Thyroid gland (tissue), 4 donors: ENCODE results near the gene TRANK1.

ENCODE experiments used
- POLR2A ChIP-seq, 2 donors: fragments of 450-650 bp; IDR thresholded peaks; one replicate each; pipeline ENCODE4 v1.6.1; 2017; ENCODE audit warnings: antibody characterized with exemption in 2 of 2, mild to moderate bottlenecking in 2 of 2, moderate library complexity in 1 of 2
- TF ChIP-seq, protein P1 (sequence below), 6 experiments: fragments of 200-600 bp in 3 of 6; fragments of 450-650 bp in 3 of 6; sonication (generic) in 3 of 6; IDR thresholded peaks; one replicate each; pipeline ENCODE4 v1.5.1; 2016 to 2019; ENCODE audit warnings: antibody characterized with exemption in 6 of 6, mild to moderate bottlenecking in 2 of 6, inconsistent platforms in 1 of 6, moderate library complexity in 1 of 6

DNA sequence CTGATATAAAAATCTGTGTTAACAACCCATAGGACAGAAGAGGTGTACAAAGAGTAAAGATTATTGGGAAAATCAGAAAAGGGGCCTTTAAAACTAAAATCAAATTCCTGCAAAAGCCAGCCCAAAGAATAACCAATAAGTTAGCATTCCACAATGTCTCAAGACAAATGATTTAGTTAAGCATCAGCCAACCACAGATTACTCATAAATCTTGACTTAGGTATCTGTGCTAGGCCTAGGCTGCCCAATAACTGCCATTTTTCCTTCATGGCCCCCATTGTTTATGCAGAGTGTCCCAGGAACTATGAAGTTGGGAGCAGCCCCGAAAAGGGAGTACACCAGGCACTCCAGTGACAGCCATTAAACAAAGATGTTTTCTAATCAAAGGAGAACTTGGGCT, 7.4 kb downstream of the TRANK1 start:
- TF ChIP-seq, protein P1, sequence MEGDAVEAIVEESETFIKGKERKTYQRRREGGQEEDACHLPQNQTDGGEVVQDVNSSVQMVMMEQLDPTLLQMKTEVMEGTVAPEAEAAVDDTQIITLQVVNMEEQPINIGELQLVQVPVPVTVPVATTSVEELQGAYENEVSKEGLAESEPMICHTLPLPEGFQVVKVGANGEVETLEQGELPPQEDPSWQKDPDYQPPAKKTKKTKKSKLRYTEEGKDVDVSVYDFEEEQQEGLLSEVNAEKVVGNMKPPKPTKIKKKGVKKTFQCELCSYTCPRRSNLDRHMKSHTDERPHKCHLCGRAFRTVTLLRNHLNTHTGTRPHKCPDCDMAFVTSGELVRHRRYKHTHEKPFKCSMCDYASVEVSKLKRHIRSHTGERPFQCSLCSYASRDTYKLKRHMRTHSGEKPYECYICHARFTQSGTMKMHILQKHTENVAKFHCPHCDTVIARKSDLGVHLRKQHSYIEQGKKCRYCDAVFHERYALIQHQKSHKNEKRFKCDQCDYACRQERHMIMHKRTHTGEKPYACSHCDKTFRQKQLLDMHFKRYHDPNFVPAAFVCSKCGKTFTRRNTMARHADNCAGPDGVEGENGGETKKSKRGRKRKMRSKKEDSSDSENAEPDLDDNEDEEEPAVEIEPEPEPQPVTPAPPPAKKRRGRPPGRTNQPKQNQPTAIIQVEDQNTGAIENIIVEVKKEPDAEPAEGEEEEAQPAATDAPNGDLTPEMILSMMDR (IDR thresholded peaks at IDR 0.05), result no peak
- no peak for TF ChIP-seq POLR2A (IDR thresholded peaks at IDR 0.05)
